Measurements from ENCODE around the gene TRAF4.
"Not testable (repeated sequence)": the region's sequence is repeated elsewhere in the genome, so short reads cannot be mapped to it uniquely, and the experiment has no call there.

Gene TRAF4

DNA sequence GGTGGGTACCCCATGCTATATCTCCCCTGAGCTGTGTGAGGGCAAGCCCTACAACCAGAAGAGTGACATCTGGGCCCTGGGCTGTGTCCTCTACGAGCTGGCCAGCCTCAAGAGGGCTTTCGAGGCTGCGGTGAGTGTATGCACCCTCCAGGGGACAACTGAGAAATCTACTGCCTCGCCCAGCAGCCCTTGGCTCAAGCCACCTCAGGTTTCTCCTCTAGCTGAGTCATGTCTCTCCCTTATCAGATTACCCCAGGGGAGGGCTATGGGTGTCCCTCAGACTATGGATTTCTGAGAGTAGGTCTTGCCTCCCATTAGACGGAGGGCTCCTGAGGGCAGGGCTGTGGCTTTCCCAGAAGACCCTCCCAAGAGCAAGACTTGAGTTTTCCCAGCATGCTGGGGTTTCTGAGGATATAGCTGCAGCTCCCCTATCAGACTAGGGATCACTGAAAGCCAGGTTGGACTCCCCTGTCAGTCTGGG, 8.5 kb upstream of the TRAF4 start:
- TF ChIP-seq, protein P1, sequence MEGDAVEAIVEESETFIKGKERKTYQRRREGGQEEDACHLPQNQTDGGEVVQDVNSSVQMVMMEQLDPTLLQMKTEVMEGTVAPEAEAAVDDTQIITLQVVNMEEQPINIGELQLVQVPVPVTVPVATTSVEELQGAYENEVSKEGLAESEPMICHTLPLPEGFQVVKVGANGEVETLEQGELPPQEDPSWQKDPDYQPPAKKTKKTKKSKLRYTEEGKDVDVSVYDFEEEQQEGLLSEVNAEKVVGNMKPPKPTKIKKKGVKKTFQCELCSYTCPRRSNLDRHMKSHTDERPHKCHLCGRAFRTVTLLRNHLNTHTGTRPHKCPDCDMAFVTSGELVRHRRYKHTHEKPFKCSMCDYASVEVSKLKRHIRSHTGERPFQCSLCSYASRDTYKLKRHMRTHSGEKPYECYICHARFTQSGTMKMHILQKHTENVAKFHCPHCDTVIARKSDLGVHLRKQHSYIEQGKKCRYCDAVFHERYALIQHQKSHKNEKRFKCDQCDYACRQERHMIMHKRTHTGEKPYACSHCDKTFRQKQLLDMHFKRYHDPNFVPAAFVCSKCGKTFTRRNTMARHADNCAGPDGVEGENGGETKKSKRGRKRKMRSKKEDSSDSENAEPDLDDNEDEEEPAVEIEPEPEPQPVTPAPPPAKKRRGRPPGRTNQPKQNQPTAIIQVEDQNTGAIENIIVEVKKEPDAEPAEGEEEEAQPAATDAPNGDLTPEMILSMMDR (IDR thresholded peaks at IDR 0.05; ENCODE audit: extremely low read depth, insufficient read depth, missing control alignments): no peak
- DNase-seq (ENCODE audit: low spot score): no peak
- in situ Hi-C loops (cut with MboI; ENCODE audit: low pct_unique_long_range_greater_than_20kb, low sequenced_read_pairs, unreplicated experiment): no loop called here

DNA sequence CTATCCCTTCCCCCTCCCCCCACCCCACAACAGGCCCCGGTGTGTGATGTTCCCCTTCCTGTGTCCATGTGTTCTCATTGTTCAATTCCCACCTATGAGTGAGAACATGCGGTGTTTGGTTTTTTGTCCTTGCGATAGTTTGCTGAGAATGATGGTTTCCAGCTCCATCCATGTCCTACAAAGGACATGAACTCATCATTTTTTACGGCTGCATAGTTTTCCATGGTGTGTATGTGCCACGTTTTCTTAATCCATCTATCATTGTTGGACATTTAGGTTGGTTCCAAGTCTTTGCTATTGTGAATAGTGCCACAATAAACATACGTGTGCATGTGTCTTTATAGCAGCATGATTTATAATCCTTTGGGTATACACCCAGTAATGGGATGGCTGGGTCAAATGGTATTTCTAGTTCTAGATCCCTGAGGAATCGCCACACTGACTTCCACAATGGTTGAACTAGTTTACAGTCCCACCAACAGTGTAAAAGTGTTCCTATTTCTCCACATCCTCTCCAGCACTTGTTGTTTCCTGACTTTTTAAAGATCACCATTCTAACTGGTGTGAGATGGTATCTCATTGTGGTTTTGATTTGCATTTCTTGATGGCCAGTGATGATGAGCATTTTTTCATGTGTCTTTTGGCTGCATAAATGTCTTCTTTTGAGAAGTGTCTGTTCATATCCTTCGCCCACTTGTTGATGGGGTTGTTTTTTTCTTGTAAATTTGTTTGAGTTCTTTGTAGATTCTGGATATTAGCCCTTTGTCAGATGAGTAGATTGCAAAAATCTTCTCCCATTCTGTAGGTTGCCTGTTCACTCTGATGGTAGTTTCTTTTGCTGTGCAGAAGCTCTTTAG, 7.7 kb upstream of the TRAF4 start:
- in situ Hi-C loops (cut with MboI; ENCODE audit: low pct_unique_long_range_greater_than_20kb, low sequenced_read_pairs, unreplicated experiment); DNase-seq (ENCODE audit: low spot score): not testable (repeated sequence)

DNA sequence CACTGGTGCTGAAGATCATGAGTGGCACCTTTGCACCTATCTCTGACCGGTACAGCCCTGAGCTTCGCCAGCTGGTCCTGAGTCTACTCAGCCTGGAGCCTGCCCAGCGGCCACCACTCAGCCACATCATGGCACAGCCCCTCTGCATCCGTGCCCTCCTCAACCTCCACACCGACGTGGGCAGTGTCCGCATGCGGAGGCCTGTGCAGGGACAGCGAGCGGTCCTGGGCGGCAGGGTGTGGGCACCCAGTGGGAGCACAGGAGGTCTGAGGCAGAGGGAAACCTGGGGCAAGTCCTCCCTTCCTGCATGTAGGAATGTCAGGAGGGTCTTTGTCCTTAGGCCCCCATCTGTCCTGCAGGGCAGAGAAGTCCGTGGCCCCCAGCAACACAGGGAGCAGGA, 6.5 kb upstream of the TRAF4 start:
- TF ChIP-seq, protein P1 (IDR thresholded peaks at IDR 0.05; ENCODE audit: extremely low read depth, insufficient read depth, missing control alignments): no peak
- no peak for DNase-seq (ENCODE audit: low spot score)
- in situ Hi-C loops (cut with MboI; ENCODE audit: low pct_unique_long_range_greater_than_20kb, low sequenced_read_pairs, unreplicated experiment): no loop called here

DNA sequence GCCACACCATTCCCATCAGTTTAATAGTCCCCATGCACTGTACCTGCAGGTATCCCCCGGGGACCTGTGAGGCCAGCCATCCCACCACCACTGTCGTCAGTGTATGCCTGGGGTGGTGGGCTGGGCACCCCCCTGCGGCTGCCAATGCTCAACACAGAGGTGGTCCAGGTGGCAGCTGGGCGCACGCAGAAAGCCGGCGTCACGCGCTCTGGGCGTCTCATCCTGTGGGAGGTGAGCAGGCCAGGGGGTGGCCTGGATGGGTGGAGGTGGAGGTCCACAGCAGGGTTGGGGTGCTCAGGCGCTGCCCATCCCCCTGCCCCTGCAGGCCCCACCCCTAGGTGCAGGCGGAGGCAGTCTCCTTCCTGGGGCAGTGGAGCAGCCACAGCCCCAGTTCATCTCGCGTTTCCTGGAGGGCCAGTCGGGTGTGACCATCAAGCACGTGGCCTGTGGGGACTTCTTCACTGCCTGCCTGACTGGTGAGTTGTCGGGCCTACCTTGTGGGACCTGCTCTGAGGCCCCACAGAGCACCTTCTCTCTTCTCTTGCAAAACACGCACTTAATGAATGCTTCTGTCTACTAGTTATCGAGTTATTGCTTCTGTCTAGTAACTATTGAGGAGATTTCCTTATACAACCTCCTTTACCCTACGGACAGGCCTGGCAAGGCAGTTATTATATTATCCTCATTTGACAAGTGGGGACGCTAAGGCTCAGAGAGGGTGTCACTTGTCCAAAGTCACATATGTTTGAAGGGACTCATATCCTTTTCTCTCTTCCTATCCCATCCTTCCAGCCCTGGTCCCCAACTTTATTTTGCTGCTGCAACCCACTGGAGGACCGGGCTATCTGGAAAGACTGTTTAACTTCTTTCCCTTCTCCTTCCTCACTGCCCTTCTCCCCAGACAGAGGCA, 5.8 kb upstream of the TRAF4 start:
- in situ Hi-C loops (cut with MboI; ENCODE audit: low pct_unique_long_range_greater_than_20kb, low sequenced_read_pairs, unreplicated experiment): no loop called here
- TF ChIP-seq, protein P1 (IDR thresholded peaks at IDR 0.05; ENCODE audit: extremely low read depth, insufficient read depth, missing control alignments): no peak
- DNase-seq (ENCODE audit: low spot score): peak; percentile 86

DNA sequence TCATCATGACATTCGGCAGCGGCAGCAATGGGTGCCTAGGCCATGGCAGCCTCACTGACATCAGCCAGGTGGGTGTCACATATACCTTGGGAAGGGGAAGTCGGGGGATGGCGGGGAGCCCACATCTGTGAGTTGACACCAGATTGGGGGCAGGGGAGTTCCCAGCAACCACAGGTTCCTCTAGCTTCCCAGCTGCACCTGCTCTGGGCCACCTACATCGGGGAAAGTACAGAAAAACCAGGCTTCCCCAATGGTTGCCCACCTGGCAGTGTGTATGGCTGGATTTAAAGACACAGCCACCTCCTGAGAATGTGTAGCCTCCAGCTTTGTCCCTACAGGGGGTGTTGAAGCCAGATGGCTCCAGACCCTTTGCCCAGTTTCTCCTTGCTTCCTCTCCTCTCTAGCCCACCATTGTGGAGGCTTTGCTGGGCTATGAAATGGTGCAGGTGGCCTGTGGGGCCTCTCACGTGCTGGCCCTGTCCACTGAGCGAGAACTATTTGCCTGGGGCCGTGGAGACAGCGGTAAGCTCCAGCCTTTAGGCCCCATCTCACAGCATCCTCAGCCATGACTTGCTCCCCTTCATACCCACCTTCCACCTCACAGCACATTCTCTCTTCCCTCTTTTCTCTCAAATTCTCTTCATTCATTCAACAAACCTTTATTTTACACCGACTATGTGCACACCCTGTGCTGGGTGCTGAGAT, 5.0 kb upstream of the TRAF4 start:
- DNase-seq (ENCODE audit: low spot score): peak; percentile 62
- in situ Hi-C loops (cut with MboI; ENCODE audit: low pct_unique_long_range_greater_than_20kb, low sequenced_read_pairs, unreplicated experiment): no loop called here
- TF ChIP-seq, protein P1 (IDR thresholded peaks at IDR 0.05; ENCODE audit: extremely low read depth, insufficient read depth, missing control alignments): no peak

DNA sequence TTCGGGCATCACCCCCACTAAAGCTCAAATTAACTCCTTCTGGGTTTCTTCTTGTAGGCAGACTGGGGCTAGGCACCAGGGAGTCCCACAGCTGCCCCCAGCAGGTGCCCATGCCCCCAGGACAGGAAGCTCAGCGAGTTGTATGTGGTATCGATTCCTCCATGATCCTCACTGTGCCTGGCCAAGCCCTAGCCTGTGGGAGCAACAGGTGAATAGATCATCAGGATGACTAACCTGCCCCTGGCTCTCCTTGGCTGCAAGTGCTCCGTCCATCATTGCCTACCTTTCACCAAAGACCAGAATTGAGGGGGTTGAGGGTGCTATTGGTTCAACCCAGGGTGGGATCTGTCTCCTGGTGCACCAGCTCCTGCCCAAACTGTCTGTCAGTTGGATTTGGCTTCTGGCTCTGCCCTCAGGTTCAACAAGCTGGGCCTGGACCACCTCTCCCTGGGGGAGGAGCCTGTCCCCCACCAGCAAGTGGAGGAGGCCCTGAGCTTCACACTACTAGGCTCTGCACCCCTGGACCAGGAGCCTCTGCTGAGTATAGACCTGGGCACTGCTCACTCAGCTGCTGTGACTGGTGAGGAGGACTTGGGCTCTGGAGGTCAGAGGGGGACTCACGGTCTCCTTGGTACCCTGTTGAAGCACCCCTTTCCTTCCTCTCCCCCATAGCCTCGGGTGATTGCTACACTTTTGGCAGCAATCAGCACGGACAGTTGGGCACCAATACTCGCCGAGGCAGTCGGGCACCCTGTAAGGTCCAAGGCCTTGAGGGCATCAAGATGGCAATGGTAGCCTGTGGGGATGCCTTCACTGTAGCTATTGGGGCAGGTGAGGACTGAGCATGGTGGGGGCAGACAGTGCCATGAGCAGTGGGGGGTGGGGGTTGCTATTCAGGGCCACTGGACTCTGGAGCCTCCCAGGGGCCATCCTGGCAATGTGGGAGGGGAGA, 3.1 kb upstream of the TRAF4 start:
- no peak for DNase-seq (ENCODE audit: low spot score)
- in situ Hi-C loops (cut with MboI; ENCODE audit: low pct_unique_long_range_greater_than_20kb, low sequenced_read_pairs, unreplicated experiment): no loop called here
- TF ChIP-seq, protein P1 (IDR thresholded peaks at IDR 0.05; ENCODE audit: extremely low read depth, insufficient read depth, missing control alignments): no peak
